ENCODE measurements around the gene TAMALIN.

- TF ChIP-seq SREBF2 (IDR thresholded peaks at IDR 0.05) (no peak), EP300 (IDR thresholded peaks at IDR 0.05) (no peak)
These were observed 32.1 kb upstream of the TAMALIN start for GRCh38 chr12:51974646-51975045.
